Smooth muscle cell (in vitro differentiated cells): Measurements from ENCODE around the gene TGFBR3L. TPM values are rescaled to one million over a fixed set of nuclear protein-coding genes. Genes with fewer than 3 reads are reported as not detected.

Experiments used
- DNase-seq: peaks from one replicate; lab custom pipeline; 2025; ENCODE audit not compliant: unreplicated experiment; lab: John Stamatoyannopoulos, UW
- H2AFZ ChIP-seq: fragments of 200-600 bp; sonication (generic); 2 replicates; pipeline ENCODE4 v1.6.0; 2016; ENCODE audit warnings: antibody characterized with exemption, low read depth, mild to moderate bottlenecking
- H3F3A ChIP-seq: fragments of 200-600 bp; sonication (generic); 2 replicates; pipeline ENCODE4 v1.6.0; 2017; ENCODE audit warnings: antibody characterized with exemption, low read depth
- H3K27ac ChIP-seq: fragments of 200-600 bp; sonication (generic); 2 replicates; pipeline ENCODE4 v1.5.1; 2016; ENCODE audit warnings: low read depth, mild to moderate bottlenecking
- H3K27me3 ChIP-seq: fragments of 200-600 bp; sonication (generic); 2 replicates; pipeline ENCODE4 v1.6.1; 2016; ENCODE audit warnings: low read depth, mild to moderate bottlenecking
- H3K36me3 ChIP-seq: fragments of 200-600 bp; sonication (generic); 2 replicates; pipeline ENCODE4 v1.5.1; 2016; ENCODE audit warnings: low read depth
- H3K4me1 ChIP-seq: fragments of 200-600 bp; sonication (generic); 2 replicates; pipeline ENCODE4 v1.5.1; 2016; ENCODE audit warnings: low read depth
- H3K4me2 ChIP-seq: fragments of 200-600 bp; sonication (generic); 2 replicates; pipeline ENCODE4 v1.6.0; 2016; ENCODE audit warnings: mild to moderate bottlenecking
- H3K4me3 ChIP-seq: fragments of 200-600 bp; sonication (generic); 2 replicates; pipeline ENCODE4 v1.5.1; 2016; ENCODE audit warnings: mild to moderate bottlenecking
- H3K79me2 ChIP-seq: fragments of 200-600 bp; sonication (generic); 2 replicates; pipeline ENCODE4 v1.6.0; 2016; ENCODE audit warnings: low read depth, mild to moderate bottlenecking
- H3K9ac ChIP-seq: fragments of 200-600 bp; sonication (generic); 2 replicates; pipeline ENCODE4 v1.6.0; 2016; ENCODE audit warnings: low read depth
- H3K9me3 ChIP-seq: fragments of 200-600 bp; sonication (generic); replicated peaks from 2 replicates; pipeline ENCODE4 v1.5.1; 2016; ENCODE audit warnings: low read depth
- H4K20me1 ChIP-seq: fragments of 200-600 bp; sonication (generic); 2 replicates; pipeline ENCODE4 v1.6.0; 2016; ENCODE audit warnings: low read depth
- CTCF ChIP-seq: fragments of 200-600 bp; sonication (generic); IDR thresholded peaks from 2 replicates; pipeline ENCODE4 v1.5.1; 2017; ENCODE audit warnings: borderline replicate concordance, mild to moderate bottlenecking, antibody characterized with exemption; ENCODE audit not compliant: insufficient read depth, poor library complexity, severe bottlenecking
- WGBS: methylation state at CpG from one replicate; pipeline ENCODE4 v1.1.7; 2016; ENCODE audit warnings: low lambda C conversion rate; 5-methylcytosine and 5-hydroxymethylcytosine counted together
- polyA plus RNA-seq: library from polyadenylated mRNA; unstranded; fragments of >200 nt; fragmentation: Nextera tagmentation; extraction: Ambion mirVana; gene quantifications from 2 replicates; pipeline ENCODE4 v1.2.1, GENCODE V29; 2016
- total RNA-seq: library from RNA; depleted of rRNA; stranded (reverse); fragments of >200 nt; gene quantifications from 2 replicates; pipeline ENCODE4 v1.2.3, GENCODE V29; 2014

The TGFBR3L gene
- total and polyA plus RNA-seq, 2 experiments from 2014 or later = 20.7 to 46.6 TPM

- DNase-seq = no peak
- no peaks in the 10 kb centered on the region for H3K27me3 ChIP-seq
Observed at GRCh38 chr19:7965259-7965841, 50.7 kb downstream of the TGFBR3L start.

GRCh38 chr19:7965921-7966665 is 51.5 kb downstream of the TGFBR3L start:
- WGBS = 89% methylated on average over 12 of the region's 12 CpGs

More at GRCh38 chr19:7965259-7965841, 50.7 kb downstream of the TGFBR3L start:
- no peak overlapping the region for H3K4me2 ChIP-seq
- no peak overlapping the region for H3K4me3 ChIP-seq
- H3F3A ChIP-seq = peaks cover 6% of the 10 kb centered on the region
- no peaks in the 10 kb centered on the region for H3K4me1 ChIP-seq
- H3K79me2 ChIP-seq = no peaks in the 10 kb centered on the region
- H4K20me1 ChIP-seq = peaks cover 16% of the 10 kb centered on the region
- WGBS = 73% methylated on average over 12 of the region's 12 CpGs
- no peak overlapping the region for H2AFZ ChIP-seq
- peaks cover 22% of the 10 kb centered on the region for H3K36me3 ChIP-seq
- no peaks in the 10 kb centered on the region for H3K9me3 ChIP-seq
- H3K9ac ChIP-seq = no peak overlapping the region
- TF ChIP-seq CTCF = no peak
- no peak overlapping the region for H3K27ac ChIP-seq

GRCh38 chr19:7968008-7968795 is 53.6 kb downstream of the TGFBR3L start:
- no peak overlapping the region for H3K27ac ChIP-seq
- H3K36me3 ChIP-seq = peaks cover 16% of the 10 kb centered on the region
- H2AFZ ChIP-seq = no peak overlapping the region
- no peaks in the 10 kb centered on the region for H3K4me1 ChIP-seq
- H3K9me3 ChIP-seq = no peaks in the 10 kb centered on the region
- no peak overlapping the region for H3K9ac ChIP-seq
- peaks cover 38% of the 10 kb centered on the region for H4K20me1 ChIP-seq
- WGBS = 96% methylated on average over 15 of the region's 15 CpGs
- H3K4me3 ChIP-seq = no peak overlapping the region
- H3K4me2 ChIP-seq = no peak overlapping the region
- no peak for DNase-seq
- peaks cover 6% of the 10 kb centered on the region for H3F3A ChIP-seq
- TF ChIP-seq CTCF = no peak
- H3K79me2 ChIP-seq = no peaks in the 10 kb centered on the region
- H3K27me3 ChIP-seq = no peaks in the 10 kb centered on the region

More at GRCh38 chr19:7965921-7966665, 51.5 kb downstream of the TGFBR3L start:
- Histone ChIP-seq H3K27me3 (no peaks in the 10 kb centered on the region), H3K79me2 (no peaks in the 10 kb centered on the region), H3K4me3 (no peak overlapping the region), H3F3A (peaks cover 6% of the 10 kb centered on the region), H3K36me3 (peaks cover 22% of the 10 kb centered on the region), H3K9ac (no peak overlapping the region), H2AFZ (no peak overlapping the region), H3K4me1 (no peaks in the 10 kb centered on the region), H3K9me3 (no peaks in the 10 kb centered on the region), H4K20me1 (peaks cover 23% of the 10 kb centered on the region), H3K27ac (no peak overlapping the region), H3K4me2 (no peak overlapping the region)
- DNase-seq = no peak
- no peak for TF ChIP-seq CTCF

Other genes starting within 250 kb of the TGFBR3L start
- gene RETN, start 245.8 kb upstream of the TGFBR3L start, total RNA-seq = not detected in 2 replicates
- gene RETN, start 245.8 kb upstream of the TGFBR3L start, polyA plus RNA-seq = not detected in 2 replicates
- not detected in 2 replicates for gene MCEMP1, start 237.7 kb upstream of the TGFBR3L start, total RNA-seq
- gene MCEMP1, start 237.7 kb upstream of the TGFBR3L start, polyA plus RNA-seq = not detected in 2 replicates
- gene TRAPPC5, start 234.0 kb upstream of the TGFBR3L start, total RNA-seq = 61.4 and 61.8 TPM in 2 replicates
- gene TRAPPC5, start 234.0 kb upstream of the TGFBR3L start, polyA plus RNA-seq = 166 and 174 TPM in 2 replicates
- not detected in 2 replicates for gene FCER2, start 212.7 kb upstream of the TGFBR3L start, total RNA-seq
- gene FCER2, start 212.7 kb upstream of the TGFBR3L start, polyA plus RNA-seq = not detected in 2 replicates
- not detected in 2 replicates for gene CLEC4G, start 182.7 kb upstream of the TGFBR3L start, total RNA-seq
- gene CLEC4G, start 182.7 kb upstream of the TGFBR3L start, polyA plus RNA-seq = not detected in 2 replicates
- not detected in 2 replicates for gene CD209, start 167.3 kb upstream of the TGFBR3L start, total RNA-seq
- gene CD209, start 167.3 kb upstream of the TGFBR3L start, polyA plus RNA-seq = not detected in 2 replicates
- gene CLEC4M, start 151.6 kb upstream of the TGFBR3L start, total RNA-seq = not detected in 2 replicates
- gene CLEC4M, start 151.6 kb upstream of the TGFBR3L start, polyA plus RNA-seq = not detected in 2 replicates
- 8.8 and 10.9 TPM in 2 replicates for gene EVI5L, start 84.6 kb upstream of the TGFBR3L start, total RNA-seq
- gene EVI5L, start 84.6 kb upstream of the TGFBR3L start, polyA plus RNA-seq = 15.9 and 21.2 TPM in 2 replicates
- 0.13 TPM in 1 of 2 replicates, not detected in the other for gene PRR36, start 40.4 kb upstream of the TGFBR3L start, total RNA-seq
- 0.57 and 2.5 TPM in 2 replicates for gene PRR36, start 40.4 kb upstream of the TGFBR3L start, polyA plus RNA-seq
- 7.6 and 7.8 TPM in 2 replicates for gene LRRC8E, start 26.3 kb upstream of the TGFBR3L start, total RNA-seq
- 6.3 and 7.4 TPM in 2 replicates for gene LRRC8E, start 26.3 kb upstream of the TGFBR3L start, polyA plus RNA-seq
- gene MAP2K7, start 11.0 kb upstream of the TGFBR3L start, total RNA-seq = 6.7 and 8.2 TPM in 2 replicates
- gene MAP2K7, start 11.0 kb upstream of the TGFBR3L start, polyA plus RNA-seq = 9.2 and 13.1 TPM in 2 replicates
- gene SNAPC2, start 5.5 kb downstream of the TGFBR3L start, total RNA-seq = 9.5 and 18.2 TPM in 2 replicates
- 35.0 and 35.3 TPM in 2 replicates for gene SNAPC2, start 5.5 kb downstream of the TGFBR3L start, polyA plus RNA-seq
- 4.8 and 6.0 TPM in 2 replicates for gene CTXN1, start 11.3 kb downstream of the TGFBR3L start, total RNA-seq
- 25.4 and 26.0 TPM in 2 replicates for gene CTXN1, start 11.3 kb downstream of the TGFBR3L start, polyA plus RNA-seq
- gene TIMM44, start 28.8 kb downstream of the TGFBR3L start, total RNA-seq = 25.1 and 27.1 TPM in 2 replicates
- gene TIMM44, start 28.8 kb downstream of the TGFBR3L start, polyA plus RNA-seq = 21.8 and 39.3 TPM in 2 replicates
- gene ELAVL1, start 90.8 kb downstream of the TGFBR3L start, total RNA-seq = 32.8 and 47.9 TPM in 2 replicates
- gene ELAVL1, start 90.8 kb downstream of the TGFBR3L start, polyA plus RNA-seq = 90.7 and 91.6 TPM in 2 replicates
- not detected in 2 replicates for gene CCL25, start 137.9 kb downstream of the TGFBR3L start, total RNA-seq
- gene CCL25, start 137.9 kb downstream of the TGFBR3L start, polyA plus RNA-seq = 0.91 TPM in 1 of 2 replicates, not detected in the other
- not detected in 2 replicates for gene FBN3, start 234.8 kb downstream of the TGFBR3L start, total RNA-seq
- not detected in 2 replicates for gene FBN3, start 234.8 kb downstream of the TGFBR3L start, polyA plus RNA-seq